Ectodermal cell (in vitro differentiated cells): ENCODE results near the gene MARK1.

Source experiments
- H3K27ac ChIP-seq: 2 replicates; pipeline ENCODE4 v1.7.0; 2013; ENCODE audit warnings: mild to moderate bottlenecking, low read depth, low read length; ENCODE audit not compliant: insufficient read depth, poor library complexity, severe bottlenecking
- H3K27me3 ChIP-seq: 2 replicates; pipeline ENCODE4 v1.7.0; 2013; ENCODE audit warnings: mild to moderate bottlenecking, low read length; ENCODE audit not compliant: insufficient read depth, control insufficient read depth, poor library complexity, severe bottlenecking
- H3K36me3 ChIP-seq: one replicate; pipeline ENCODE4 v1.7.0; 2013; ENCODE audit warnings: low read length; ENCODE audit not compliant: control insufficient read depth, insufficient read depth
- H3K4me1 ChIP-seq: one replicate; pipeline ENCODE4 v1.7.0; 2013; ENCODE audit warnings: low read length; ENCODE audit not compliant: control insufficient read depth, insufficient read depth
- H3K4me3 ChIP-seq: 2 replicates; pipeline ENCODE4 v1.7.0; 2013; ENCODE audit warnings: low read depth, low read length, control low read depth; ENCODE audit not compliant: insufficient read depth
- H3K9me3 ChIP-seq: 2 replicates; pipeline ENCODE4 v1.7.0; 2013; ENCODE audit warnings: mild to moderate bottlenecking, low read length, moderate library complexity; ENCODE audit not compliant: control insufficient read depth
- WGBS, 2 experiments: methylation state at CpG; one replicate each; pipeline ENCODE4 v1.1.7; 2013; ENCODE audit warnings: missing lambda C conversion rate in 2 of 2; 5-methylcytosine and 5-hydroxymethylcytosine counted together

MARK1 gene

DNA sequence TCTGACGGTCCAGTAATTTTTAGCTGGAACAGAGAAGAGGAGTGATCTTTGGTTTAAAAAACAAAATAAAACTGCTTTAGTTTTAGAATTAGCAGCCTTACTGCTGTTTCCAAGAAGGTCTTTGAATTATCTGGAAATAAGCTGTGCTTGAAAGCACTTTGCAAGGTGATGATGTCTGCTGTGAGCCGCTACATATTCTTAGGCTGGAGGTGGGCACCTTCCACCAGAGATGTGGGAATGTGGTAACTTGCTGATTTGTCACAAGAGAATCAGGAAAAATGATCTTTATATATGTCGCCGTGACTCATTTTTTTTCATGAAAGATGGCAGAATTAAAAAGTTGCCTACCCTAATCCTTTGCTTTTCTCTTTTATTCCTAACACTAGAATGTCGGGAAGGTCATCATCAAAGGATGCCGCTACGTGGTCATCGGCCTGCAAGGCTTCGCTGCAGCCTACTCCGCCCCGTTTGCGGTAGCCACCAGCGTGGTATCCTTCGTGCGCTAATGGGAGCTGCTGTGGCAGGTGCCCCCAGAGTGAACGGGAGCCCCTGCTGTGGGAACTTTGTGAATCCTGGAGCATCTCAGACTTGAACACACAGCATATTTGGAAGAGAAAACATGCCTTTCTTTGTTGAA is 168.4 kb downstream of the MARK1 start:
- H3K9me3 ChIP-seq = no peaks in the 10 kb centered on the region
- H3K27me3 ChIP-seq = peaks cover 13% of the 10 kb centered on the region
- H3K27ac ChIP-seq = no peak overlapping the region
- no peaks in the 10 kb centered on the region for H3K36me3 ChIP-seq
- H3K4me1 ChIP-seq = no peaks in the 10 kb centered on the region
- no peak overlapping the region for H3K4me3 ChIP-seq
- 94 to 95% methylated on average over 16 of the region's 16 CpGs for WGBS, 2 experiments

GRCh38 chr1:220696863-220697231 is 168.9 kb downstream of the MARK1 start:
- WGBS, 2 experiments = 89 to 90% methylated on average over 9 of the region's 9 CpGs

GRCh38 chr1:220697326-220697725 is 169.4 kb downstream of the MARK1 start:
- Histone ChIP-seq H3K27ac (no peak overlapping the region), H3K4me1 (no peaks in the 10 kb centered on the region), H3K27me3 (peaks cover 3% of the 10 kb centered on the region), H3K9me3 (no peaks in the 10 kb centered on the region), H3K36me3 (no peaks in the 10 kb centered on the region), H3K4me3 (no peak overlapping the region)
- WGBS, 2 experiments = 93% methylated on average over 6 of the region's 6 CpGs

More at GRCh38 chr1:220696863-220697231, 168.9 kb downstream of the MARK1 start:
- no peaks in the 10 kb centered on the region for H3K36me3 ChIP-seq
- no peaks in the 10 kb centered on the region for H3K4me1 ChIP-seq
- H3K27ac ChIP-seq = no peak overlapping the region
- H3K27me3 ChIP-seq = peaks cover 8% of the 10 kb centered on the region
- H3K4me3 ChIP-seq = no peak overlapping the region
- H3K9me3 ChIP-seq = no peaks in the 10 kb centered on the region

GRCh38 chr1:220698607-220699016 is 170.7 kb downstream of the MARK1 start:
- H3K36me3 ChIP-seq = no peaks in the 10 kb centered on the region
- no peaks in the 10 kb centered on the region for H3K4me1 ChIP-seq
- H3K9me3 ChIP-seq = no peaks in the 10 kb centered on the region
- no peak overlapping the region for H3K4me3 ChIP-seq
- no peaks in the 10 kb centered on the region for H3K27me3 ChIP-seq
- WGBS, 2 experiments = 94 to 95% methylated on average over 5 of the region's 5 CpGs
- no peak overlapping the region for H3K27ac ChIP-seq

DNA sequence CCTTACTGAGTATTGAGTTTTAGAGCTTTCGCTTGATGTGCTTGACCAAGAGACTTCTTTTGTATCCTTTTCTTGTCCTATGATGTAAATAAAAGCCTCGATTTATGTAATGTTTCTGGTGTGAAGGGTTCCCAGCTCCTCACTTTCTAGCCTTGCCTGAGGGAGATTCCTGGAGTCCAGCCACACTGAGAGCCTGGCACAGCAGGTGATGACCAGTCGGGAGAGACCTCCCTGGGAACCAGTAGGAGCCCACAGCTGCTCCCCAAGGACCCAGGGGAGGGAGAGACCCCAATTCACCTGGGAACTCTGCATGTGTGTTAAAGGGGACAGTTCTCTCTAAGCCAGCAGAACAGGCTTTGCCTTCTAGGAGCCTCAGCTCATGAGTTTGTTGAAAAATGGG is 171.1 kb downstream of the MARK1 start:
- 84 to 95% methylated on average over 2 to 3 of the region's 3 CpGs for WGBS, 2 experiments
- H3K9me3 ChIP-seq = no peaks in the 10 kb centered on the region

DNA sequence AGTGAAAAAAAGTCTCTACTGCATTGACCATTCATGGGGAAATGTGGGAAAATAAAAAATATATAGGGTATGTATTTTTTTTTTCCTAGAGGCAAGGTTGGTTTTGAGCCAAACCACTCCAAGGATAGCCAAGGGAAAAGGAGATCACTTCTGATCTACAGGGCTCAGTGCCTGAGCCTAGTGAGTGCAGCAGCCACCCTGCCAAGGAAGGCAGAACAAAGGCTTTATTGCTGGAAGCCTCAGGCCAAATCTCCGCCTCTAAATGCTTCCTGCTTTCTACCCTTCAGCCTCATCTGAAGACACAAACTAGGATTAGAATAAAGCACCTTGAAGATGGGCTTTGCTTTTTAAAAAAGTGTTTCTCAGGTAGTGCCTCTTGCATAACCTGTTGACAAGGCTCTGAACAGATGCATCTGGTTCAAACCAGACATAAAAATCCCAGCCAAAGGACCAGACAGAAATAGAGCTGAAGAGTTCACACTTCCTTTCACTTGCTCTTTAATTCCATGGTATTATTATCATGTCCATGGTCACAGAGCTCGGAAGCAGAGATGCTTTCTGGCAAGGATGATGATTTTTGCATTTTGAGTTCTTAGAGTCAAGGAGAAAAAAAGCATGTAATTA is 172.7 kb downstream of the MARK1 start:
- Histone ChIP-seq H3K36me3 (no peaks in the 10 kb centered on the region), H3K27me3 (no peaks in the 10 kb centered on the region), H3K27ac (no peak overlapping the region), H3K9me3 (no peaks in the 10 kb centered on the region), H3K4me1 (no peaks in the 10 kb centered on the region), H3K4me3 (no peak overlapping the region)
- 25 to 57% methylated on average over 1 to 2 of the region's 2 CpGs for WGBS, 2 experiments

More for the DNA sequence above, 171.1 kb downstream of the MARK1 start:
- Histone ChIP-seq H3K4me1 (no peaks in the 10 kb centered on the region), H3K36me3 (no peaks in the 10 kb centered on the region), H3K27me3 (no peaks in the 10 kb centered on the region), H3K27ac (no peak overlapping the region), H3K4me3 (no peak overlapping the region)

DNA sequence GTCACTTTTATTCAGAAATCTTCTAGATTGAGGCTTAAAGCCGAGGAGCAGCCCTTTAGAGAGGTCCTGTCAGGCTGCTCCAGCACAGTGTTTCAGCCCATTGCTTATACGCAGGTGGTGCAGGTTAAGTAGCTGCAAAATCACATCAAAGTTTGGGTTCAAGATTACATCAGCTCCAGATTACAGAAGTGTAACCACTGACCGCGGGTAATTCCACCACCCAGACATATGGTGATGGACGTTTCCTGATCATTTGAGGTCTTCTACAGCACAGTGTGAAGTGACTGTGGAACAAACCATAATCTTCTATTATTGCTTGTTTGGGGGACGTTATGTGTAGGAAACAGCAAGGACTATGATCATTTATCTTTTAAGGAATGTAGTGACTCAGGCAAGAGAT is 174.0 kb downstream of the MARK1 start:
- no peaks in the 10 kb centered on the region for H3K36me3 ChIP-seq
- no peak overlapping the region for H3K27ac ChIP-seq
- H3K9me3 ChIP-seq = no peaks in the 10 kb centered on the region
- no peaks in the 10 kb centered on the region for H3K27me3 ChIP-seq
- no peak overlapping the region for H3K4me3 ChIP-seq
- WGBS, 2 experiments = 94 to 95% methylated on average over 6 of the region's 6 CpGs
- no peaks in the 10 kb centered on the region for H3K4me1 ChIP-seq

DNA sequence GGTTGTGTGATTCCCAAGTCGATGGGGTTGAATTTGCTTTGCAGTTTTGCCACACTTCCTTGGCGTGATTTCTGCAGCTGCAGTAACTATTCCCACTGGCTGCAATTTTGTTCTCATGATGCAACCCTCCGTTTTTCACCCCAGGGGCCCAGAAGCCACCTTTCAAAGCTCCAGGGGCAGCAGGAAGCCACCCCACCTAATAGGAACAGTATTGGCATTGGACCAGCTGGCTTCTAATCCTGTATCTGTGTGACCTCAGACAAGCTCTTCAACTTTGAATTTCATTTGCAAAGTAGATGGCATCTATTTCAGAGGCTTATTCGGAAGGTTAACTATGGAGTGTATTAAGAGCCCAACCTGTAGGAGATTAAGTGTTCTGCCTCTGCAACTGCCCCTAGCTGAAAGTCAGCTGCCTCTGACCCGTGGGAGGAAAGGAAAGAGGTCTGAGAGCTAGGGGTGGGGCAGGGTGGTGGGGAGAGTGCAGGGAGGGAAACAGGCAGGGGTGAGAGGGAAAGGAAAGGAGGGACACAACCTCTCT is 174.9 kb downstream of the MARK1 start:
- no peaks in the 10 kb centered on the region for H3K9me3 ChIP-seq
- 69 to 70% methylated on average over 5 of the region's 5 CpGs for WGBS, 2 experiments
- H3K36me3 ChIP-seq = no peaks in the 10 kb centered on the region
- H3K4me3 ChIP-seq = no peak overlapping the region
- no peak overlapping the region for H3K27ac ChIP-seq
- H3K27me3 ChIP-seq = no peaks in the 10 kb centered on the region
- no peaks in the 10 kb centered on the region for H3K4me1 ChIP-seq

DNA sequence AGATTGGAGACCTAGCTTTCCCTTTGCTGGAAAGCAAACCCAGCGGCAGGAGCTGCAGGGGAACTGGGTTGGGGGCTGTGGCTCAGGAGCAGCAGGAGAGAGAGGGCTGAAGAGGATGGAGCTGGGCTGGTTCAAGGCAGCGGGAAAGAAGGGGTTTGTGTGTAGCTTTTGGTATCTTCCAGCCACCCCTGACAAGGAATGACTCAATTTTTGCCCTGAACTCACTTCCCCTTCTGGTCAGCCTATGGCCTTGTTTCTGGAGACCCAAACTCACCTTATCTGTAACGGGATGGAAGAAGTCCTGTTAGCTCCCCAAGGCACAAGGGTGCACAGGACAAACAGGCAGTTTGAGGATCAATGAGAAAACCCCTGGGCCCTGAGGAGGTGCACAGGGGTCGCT is 175.4 kb downstream of the MARK1 start:
- WGBS, 2 experiments = 80 to 84% methylated on average over 4 of the region's 4 CpGs
- no peak overlapping the region for H3K4me3 ChIP-seq
- H3K36me3 ChIP-seq = no peaks in the 10 kb centered on the region

DNA sequence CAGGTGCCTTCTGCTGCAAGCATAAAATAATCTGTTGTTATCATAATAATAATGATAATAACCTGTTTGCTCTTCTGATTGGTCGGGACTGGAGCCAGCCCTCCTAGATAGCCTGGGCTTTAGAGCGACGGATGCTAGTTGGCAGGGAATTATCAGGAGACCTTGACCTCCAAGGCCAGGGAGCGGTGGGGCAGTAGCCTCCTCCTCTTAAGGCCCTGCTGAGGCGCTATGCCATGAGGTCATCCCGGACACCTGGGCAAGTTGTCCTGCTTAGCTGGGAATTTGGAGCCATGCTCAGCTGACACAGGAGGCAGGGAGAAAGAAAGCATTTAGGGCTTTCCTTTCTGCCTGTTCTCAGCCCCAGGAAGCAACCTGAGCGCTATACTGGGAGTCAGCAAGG is 177.8 kb downstream of the MARK1 start:
- Histone ChIP-seq H3K27ac (no peak overlapping the region), H3K27me3 (no peaks in the 10 kb centered on the region), H3K36me3 (no peaks in the 10 kb centered on the region), H3K4me1 (no peaks in the 10 kb centered on the region), H3K4me3 (no peak overlapping the region), H3K9me3 (no peaks in the 10 kb centered on the region)
- 91 to 97% methylated on average over 7 of the region's 7 CpGs for WGBS, 2 experiments

More for the DNA sequence above, 175.4 kb downstream of the MARK1 start:
- H3K9me3 ChIP-seq = no peaks in the 10 kb centered on the region
- H3K27me3 ChIP-seq = no peaks in the 10 kb centered on the region
- no peaks in the 10 kb centered on the region for H3K4me1 ChIP-seq
- H3K27ac ChIP-seq = no peak overlapping the region
